ENCODE measurements around the gene SYNDIG1. TPM values are rescaled to one million over a fixed set of nuclear protein-coding genes. Genes with fewer than 3 reads are reported as not detected.

The SYNDIG1 gene
- polyA plus RNA-seq, 1 experiment = not detected

DNA sequence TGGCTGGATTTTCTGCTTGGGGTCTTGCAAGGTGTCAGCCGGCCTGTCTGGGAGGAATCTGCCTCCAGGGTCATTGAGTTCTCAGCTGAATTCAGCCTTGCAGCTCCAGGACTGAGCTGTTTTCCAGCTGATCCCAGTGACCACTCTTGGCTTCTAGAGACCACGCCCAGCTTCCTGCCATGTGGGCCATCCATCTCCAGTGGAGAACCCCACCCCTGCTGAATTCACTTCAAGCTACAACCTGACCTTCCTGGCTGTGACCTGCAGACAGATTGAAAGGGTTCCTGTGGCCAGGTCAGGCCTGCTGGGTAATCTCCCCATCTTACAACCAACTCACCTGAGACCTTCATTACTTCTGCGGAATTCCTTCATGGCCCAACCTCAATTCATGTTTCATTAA lies 26.5 kb upstream of the SYNDIG1 start:
- no peak overlapping the region for H3K27ac ChIP-seq (ENCODE audit: low read depth, low read length)
- no peak overlapping the region for H3K4me3 ChIP-seq (ENCODE audit: low read depth, low read length)
- no peaks in the 10 kb centered on the region for H3K27me3 ChIP-seq (ENCODE audit: control insufficient read depth, insufficient read depth, low read length)
- TF ChIP-seq, protein P1, sequence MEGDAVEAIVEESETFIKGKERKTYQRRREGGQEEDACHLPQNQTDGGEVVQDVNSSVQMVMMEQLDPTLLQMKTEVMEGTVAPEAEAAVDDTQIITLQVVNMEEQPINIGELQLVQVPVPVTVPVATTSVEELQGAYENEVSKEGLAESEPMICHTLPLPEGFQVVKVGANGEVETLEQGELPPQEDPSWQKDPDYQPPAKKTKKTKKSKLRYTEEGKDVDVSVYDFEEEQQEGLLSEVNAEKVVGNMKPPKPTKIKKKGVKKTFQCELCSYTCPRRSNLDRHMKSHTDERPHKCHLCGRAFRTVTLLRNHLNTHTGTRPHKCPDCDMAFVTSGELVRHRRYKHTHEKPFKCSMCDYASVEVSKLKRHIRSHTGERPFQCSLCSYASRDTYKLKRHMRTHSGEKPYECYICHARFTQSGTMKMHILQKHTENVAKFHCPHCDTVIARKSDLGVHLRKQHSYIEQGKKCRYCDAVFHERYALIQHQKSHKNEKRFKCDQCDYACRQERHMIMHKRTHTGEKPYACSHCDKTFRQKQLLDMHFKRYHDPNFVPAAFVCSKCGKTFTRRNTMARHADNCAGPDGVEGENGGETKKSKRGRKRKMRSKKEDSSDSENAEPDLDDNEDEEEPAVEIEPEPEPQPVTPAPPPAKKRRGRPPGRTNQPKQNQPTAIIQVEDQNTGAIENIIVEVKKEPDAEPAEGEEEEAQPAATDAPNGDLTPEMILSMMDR (IDR thresholded peaks at IDR 0.05; ENCODE audit: low read depth, low read length) = no peak
- POLR2A ChIA-PET = no interaction called here
- no peaks in the 10 kb centered on the region for H3K9me3 ChIP-seq (ENCODE audit: control insufficient read depth, insufficient read depth, low read length)
- no peak for DNase-seq (ENCODE audit: low read depth, low spot score)
- CTCF ChIA-PET = no interaction called here

DNA sequence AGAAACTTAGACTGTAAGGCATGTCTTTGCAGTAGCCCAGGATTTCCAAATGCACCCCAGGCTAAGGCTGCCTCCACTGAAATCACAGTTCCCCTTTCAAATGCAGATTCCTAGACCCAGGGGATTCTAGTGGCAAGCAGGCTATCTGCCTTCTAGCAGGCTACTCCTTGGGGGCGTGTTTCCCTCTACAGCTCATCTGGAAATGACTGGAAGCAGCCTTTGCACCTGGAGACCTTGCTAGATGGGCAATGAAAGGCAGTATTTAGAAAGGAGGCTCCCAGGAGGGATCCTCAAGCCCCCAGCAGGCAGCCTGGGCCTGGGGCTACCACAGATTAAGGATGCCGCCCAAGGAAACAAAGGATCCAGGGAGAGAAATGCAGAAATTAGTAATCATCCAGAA lies 26.0 kb upstream of the SYNDIG1 start:
- DNase-seq (ENCODE audit: low read depth, low spot score) = no peak
- H3K9me3 ChIP-seq (ENCODE audit: control insufficient read depth, insufficient read depth, low read length) = no peaks in the 10 kb centered on the region
- ChIA-PET CTCF (no interaction called here), POLR2A (no interaction called here)
- TF ChIP-seq, protein P1 (IDR thresholded peaks at IDR 0.05; ENCODE audit: low read depth, low read length) = no peak
- no peak overlapping the region for H3K27ac ChIP-seq (ENCODE audit: low read depth, low read length)
- no peak overlapping the region for H3K4me3 ChIP-seq (ENCODE audit: low read depth, low read length)
- no peaks in the 10 kb centered on the region for H3K27me3 ChIP-seq (ENCODE audit: control insufficient read depth, insufficient read depth, low read length)

DNA sequence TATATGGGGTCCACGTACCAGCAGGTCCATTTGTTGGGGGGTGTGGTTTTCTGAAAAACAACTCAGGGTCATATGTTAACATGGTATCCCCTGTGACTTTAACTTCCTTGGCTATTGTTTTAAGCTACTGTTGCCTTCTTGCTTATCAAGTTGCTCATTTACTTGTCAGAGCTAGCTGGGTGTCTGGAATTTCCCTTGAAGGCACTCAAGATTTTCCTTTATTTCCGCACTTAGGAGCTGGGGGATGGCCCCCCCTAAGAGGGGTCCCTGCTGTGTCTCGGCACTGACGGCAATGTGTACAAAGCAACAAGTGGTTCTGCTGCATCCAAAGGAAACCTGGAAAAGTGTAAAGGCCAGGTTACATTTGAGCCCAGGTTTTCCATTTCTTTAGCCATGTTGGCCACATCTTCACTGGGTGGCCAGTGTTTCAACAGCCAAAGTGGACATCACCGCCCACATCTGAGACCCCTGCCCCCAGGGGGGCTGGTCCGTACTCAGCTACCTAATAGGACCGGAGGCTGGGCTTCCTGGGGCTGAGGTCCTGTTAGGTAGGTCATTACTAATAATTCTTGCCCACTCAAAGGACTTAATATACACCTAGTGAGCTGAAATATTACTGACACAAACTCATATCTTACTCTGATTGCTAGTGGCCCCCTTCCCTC lies 24.8 kb upstream of the SYNDIG1 start:
- ChIA-PET POLR2A (no interaction called here), CTCF (no interaction called here)
- H3K9me3 ChIP-seq (ENCODE audit: control insufficient read depth, insufficient read depth, low read length) = no peaks in the 10 kb centered on the region
- no peak overlapping the region for H3K4me3 ChIP-seq (ENCODE audit: low read depth, low read length)
- no peak for DNase-seq (ENCODE audit: low read depth, low spot score)
- TF ChIP-seq, protein P1 (IDR thresholded peaks at IDR 0.05; ENCODE audit: low read depth, low read length) = no peak
- no peak overlapping the region for H3K27ac ChIP-seq (ENCODE audit: low read depth, low read length)
- H3K27me3 ChIP-seq (ENCODE audit: control insufficient read depth, insufficient read depth, low read length) = no peaks in the 10 kb centered on the region

DNA sequence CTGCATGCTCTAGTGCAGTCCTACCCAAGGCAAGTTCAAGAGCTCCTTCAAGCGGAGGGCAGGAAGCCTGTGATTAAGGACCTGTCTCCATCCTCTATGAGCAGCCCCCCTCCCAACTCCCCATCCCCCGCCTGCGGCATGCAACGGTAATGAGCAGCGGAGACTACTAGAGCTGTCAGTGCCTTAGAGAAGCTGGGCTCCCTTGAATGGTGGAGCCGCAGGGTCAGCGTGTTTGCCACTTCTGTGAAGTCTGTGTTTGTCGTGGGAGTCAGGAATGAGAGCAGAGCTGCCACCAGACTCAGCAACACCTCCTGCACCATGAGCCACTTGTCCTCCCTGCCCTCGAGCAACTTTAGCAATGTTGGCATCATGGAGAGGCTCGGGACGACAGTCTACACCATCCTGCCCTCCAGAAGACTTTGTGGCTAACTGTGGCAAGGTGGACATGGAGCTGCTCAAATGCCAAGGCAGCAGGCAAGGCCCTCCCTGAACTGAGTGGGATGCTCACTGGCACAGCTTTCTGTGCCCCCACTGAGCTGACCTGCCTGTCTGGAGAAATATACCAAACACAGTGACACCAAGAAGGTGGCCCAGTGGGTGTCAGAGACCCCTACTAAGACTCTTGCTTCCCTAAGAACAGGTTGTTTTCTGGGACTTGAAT lies 23.8 kb upstream of the SYNDIG1 start:
- no peak overlapping the region for H3K27ac ChIP-seq (ENCODE audit: low read depth, low read length)
- CTCF ChIA-PET = no interaction called here
- POLR2A ChIA-PET = no interaction called here
- no peak for DNase-seq (ENCODE audit: low read depth, low spot score)
- H3K27me3 ChIP-seq (ENCODE audit: control insufficient read depth, insufficient read depth, low read length) = no peaks in the 10 kb centered on the region
- H3K9me3 ChIP-seq (ENCODE audit: control insufficient read depth, insufficient read depth, low read length) = no peaks in the 10 kb centered on the region
- H3K4me3 ChIP-seq (ENCODE audit: low read depth, low read length) = no peak overlapping the region
- TF ChIP-seq, protein P1 (IDR thresholded peaks at IDR 0.05; ENCODE audit: low read depth, low read length) = no peak

DNA sequence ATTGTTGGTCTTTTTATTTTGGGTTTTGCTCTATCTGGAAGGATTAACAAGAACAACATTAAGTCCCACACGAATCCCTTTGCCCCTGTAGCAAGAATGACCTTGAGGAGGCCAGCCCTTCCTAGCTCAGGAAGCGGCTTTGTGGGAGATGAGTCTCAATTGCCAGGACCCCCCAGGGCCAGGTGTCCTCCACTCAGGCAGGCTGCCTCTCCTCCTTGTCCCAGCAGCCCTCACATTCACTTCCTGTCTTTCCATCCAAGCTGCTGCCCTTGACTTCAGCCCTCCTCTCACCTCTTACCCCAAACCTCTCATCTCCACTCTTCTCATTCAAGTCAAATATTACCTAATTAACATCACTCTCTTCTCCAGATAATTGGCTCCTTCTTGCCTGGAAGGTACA lies 22.6 kb upstream of the SYNDIG1 start:
- Histone ChIP-seq H3K9me3 (ENCODE audit: control insufficient read depth, insufficient read depth, low read length) (no peaks in the 10 kb centered on the region), H3K27me3 (ENCODE audit: control insufficient read depth, insufficient read depth, low read length) (no peaks in the 10 kb centered on the region), H3K27ac (ENCODE audit: low read depth, low read length) (no peak overlapping the region), H3K4me3 (ENCODE audit: low read depth, low read length) (no peak overlapping the region)
- POLR2A ChIA-PET = no interaction called here
- no peak for DNase-seq (ENCODE audit: low read depth, low spot score)
- TF ChIP-seq, protein P1 (IDR thresholded peaks at IDR 0.05; ENCODE audit: low read depth, low read length) = no peak
- CTCF ChIA-PET = no interaction called here

Measured in AG04450 (cell line).